ENCODE data around the gene PARP9. TPM values are rescaled to one million over a fixed set of nuclear protein-coding genes. Genes with fewer than 3 reads are reported as not detected.

PARP9 gene
- total and polyA plus RNA-seq, 2 of the 13 experiments (the other 11 are each of a cell fraction or from before 2014, with no cell fraction given), result 6.5 to 10.6 TPM

DNA sequence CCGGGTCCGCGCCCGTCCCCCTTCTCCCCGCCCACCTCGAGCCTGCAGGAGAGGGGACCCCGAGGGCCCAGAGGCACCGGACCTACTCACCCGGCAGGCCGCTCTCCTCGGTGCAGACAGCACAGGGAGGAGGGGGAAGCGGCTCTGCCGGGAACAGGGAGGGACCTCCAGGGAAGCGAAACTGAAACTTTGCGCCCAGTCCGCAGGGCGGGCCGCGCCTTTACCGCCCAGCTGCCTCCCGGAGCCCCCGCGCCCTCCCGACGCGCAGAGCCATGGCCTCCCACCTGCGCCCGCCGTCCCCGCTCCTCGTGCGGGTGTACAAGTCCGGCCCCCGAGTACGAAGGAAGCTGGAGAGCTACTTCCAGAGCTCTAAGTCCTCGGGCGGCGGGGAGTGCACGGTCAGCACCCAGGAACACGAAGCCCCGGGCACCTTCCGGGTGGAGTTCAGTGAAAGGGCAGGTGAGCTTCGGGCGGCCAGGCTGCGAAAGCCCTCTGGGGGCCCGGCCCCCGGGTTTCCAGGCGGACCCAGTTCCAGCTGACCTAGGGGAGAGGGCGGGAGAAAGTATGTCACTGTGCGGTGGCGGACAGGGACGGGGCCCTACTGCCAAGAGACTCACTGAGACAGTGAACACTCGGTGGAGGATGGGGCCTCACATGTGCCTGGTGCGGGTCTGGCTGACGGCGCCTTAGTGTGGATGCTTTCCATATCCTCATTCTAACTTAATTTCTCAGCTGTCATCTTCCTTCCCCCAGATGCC lies at the start of gene PARP9, which contains the start of gene DTX3L (continued):
- no peak for TF ChIP-seq ZNF33A (CRISPR knock-in tag; IDR thresholded peaks at IDR 0.05; ENCODE audit: borderline replicate concordance)
- peak; percentile 57; the same call in 1 of the 2 replicates for TF ChIP-seq NKX3-1 (CRISPR knock-in tag; IDR thresholded peaks at IDR 0.05)
- no peak for TF ChIP-seq PAF1 (CRISPR knock-in tag; IDR thresholded peaks at IDR 0.05)
- TF ChIP-seq ZNF557 (CRISPR knock-in tag; IDR thresholded peaks at IDR 0.05), result no peak
- TF ChIP-seq, protein P1, sequence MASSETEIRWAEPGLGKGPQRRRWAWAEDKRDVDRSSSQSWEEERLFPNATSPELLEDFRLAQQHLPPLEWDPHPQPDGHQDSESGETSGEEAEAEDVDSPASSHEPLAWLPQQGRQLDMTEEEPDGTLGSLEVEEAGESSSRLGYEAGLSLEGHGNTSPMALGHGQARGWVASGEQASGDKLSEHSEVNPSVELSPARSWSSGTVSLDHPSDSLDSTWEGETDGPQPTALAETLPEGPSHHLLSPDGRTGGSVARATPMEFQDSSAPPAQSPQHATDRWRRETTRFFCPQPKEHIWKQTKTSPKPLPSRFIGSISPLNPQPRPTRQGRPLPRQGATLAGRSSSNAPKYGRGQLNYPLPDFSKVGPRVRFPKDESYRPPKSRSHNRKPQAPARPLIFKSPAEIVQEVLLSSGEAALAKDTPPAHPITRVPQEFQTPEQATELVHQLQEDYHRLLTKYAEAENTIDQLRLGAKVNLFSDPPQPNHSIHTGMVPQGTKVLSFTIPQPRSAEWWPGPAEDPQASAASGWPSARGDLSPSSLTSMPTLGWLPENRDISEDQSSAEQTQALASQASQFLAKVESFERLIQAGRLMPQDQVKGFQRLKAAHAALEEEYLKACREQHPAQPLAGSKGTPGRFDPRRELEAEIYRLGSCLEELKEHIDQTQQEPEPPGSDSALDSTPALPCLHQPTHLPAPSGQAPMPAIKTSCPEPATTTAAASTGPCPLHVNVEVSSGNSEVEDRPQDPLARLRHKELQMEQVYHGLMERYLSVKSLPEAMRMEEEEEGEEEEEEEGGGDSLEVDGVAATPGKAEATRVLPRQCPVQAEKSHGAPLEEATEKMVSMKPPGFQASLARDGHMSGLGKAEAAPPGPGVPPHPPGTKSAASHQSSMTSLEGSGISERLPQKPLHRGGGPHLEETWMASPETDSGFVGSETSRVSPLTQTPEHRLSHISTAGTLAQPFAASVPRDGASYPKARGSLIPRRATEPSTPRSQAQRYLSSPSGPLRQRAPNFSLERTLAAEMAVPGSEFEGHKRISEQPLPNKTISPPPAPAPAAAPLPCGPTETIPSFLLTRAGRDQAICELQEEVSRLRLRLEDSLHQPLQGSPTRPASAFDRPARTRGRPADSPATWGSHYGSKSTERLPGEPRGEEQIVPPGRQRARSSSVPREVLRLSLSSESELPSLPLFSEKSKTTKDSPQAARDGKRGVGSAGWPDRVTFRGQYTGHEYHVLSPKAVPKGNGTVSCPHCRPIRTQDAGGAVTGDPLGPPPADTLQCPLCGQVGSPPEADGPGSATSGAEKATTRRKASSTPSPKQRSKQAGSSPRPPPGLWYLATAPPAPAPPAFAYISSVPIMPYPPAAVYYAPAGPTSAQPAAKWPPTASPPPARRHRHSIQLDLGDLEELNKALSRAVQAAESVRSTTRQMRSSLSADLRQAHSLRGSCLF (CRISPR knock-in tag; IDR thresholded peaks at IDR 0.05; ENCODE audit: borderline replicate concordance), result 0 out of 2 replicates have a peak, but pooled peaks have one; percentile 27
- TF ChIP-seq KLF9 (CRISPR knock-in tag; IDR thresholded peaks at IDR 0.05; ENCODE audit: low read depth), result no peak
- 0 out of 2 replicates have a peak, but pooled peaks have one; percentile 21 for TF ChIP-seq NCOA2 (CRISPR knock-in tag; IDR thresholded peaks at IDR 0.05)
- TF ChIP-seq TFAP4 (IDR thresholded peaks at IDR 0.05; ENCODE audit: borderline replicate concordance, low read depth), result peak; percentile 62; the same call in 1 of the 2 replicates
- TF ChIP-seq, protein P2, sequence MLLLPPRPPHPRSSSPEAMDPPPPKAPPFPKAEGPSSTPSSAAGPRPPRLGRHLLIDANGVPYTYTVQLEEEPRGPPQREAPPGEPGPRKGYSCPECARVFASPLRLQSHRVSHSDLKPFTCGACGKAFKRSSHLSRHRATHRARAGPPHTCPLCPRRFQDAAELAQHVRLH (CRISPR knock-in tag; IDR thresholded peaks at IDR 0.05; ENCODE audit: borderline replicate concordance, low read depth), result peak; percentile 67; the same call in 1 of the 2 replicates
- peak; percentile 71; the same call in 1 of the 2 replicates for TF ChIP-seq CAMTA2 (CRISPR knock-in tag; IDR thresholded peaks at IDR 0.05; ENCODE audit: borderline replicate concordance)
- TF ChIP-seq, protein P3, sequence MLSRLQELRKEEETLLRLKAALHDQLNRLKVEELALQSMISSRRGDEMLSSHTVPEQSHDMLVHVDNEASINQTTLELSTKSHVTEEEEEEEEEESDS (CRISPR knock-in tag; IDR thresholded peaks at IDR 0.05; ENCODE audit: borderline replicate concordance), result no peak
- 0 out of 2 replicates have a peak, but pooled peaks have one; percentile 59 for TF ChIP-seq TOE1 (CRISPR knock-in tag; IDR thresholded peaks at IDR 0.05)
- peak; percentile 85 for TF ChIP-seq POLR2G (IDR thresholded peaks at IDR 0.05; ENCODE audit: low read depth, low read length)
- TF ChIP-seq AHDC1 (CRISPR knock-in tag; IDR thresholded peaks at IDR 0.05; ENCODE audit: borderline replicate concordance), result peak; percentile 19; the same call in 1 of the 2 replicates
- TF ChIP-seq ATF2 (CRISPR knock-in tag; IDR thresholded peaks at IDR 0.05), result no peak
